Myocyte (in vitro differentiated cells): ENCODE data around the gene STK38L. TPM values are rescaled to one million over a fixed set of nuclear protein-coding genes. Genes with fewer than 3 reads are reported as not detected.

Experiments
- DNase-seq: peaks from one replicate; pipeline ENCODE4 v3.0.0-alpha.2; 2012; ENCODE audit warnings: low read depth
- total RNA-seq: library from RNA; depleted of rRNA; stranded (reverse); fragments of >200 nt; gene quantifications from 2 replicates; pipeline ENCODE4 v1.2.3, GENCODE V29; 2014

Gene STK38L
- total RNA-seq, 1 donor from 2014 or later: 32.8 TPM

GRCh38 chr12:27344760-27345159 is 100.7 kb downstream of the STK38L start:
- peak; percentile 19 for DNase-seq

- DNase-seq: no peak
These were observed 101.3 kb downstream of the STK38L start for GRCh38 chr12:27345376-27345775.

GRCh38 chr12:27347779-27348178 is 103.7 kb downstream of the STK38L start:
- no peak for DNase-seq

- DNase-seq: no peak
These were observed 107.4 kb downstream of the STK38L start for GRCh38 chr12:27351476-27351875.

GRCh38 chr12:27355486-27355885 is 111.4 kb downstream of the STK38L start:
- DNase-seq: peak; percentile 14

GRCh38 chr12:27355979-27356378 is 111.9 kb downstream of the STK38L start:
- DNase-seq: no peak

GRCh38 chr12:27359578-27360340 is 115.7 kb downstream of the STK38L start:
- DNase-seq: no peak

- DNase-seq: no peak
These were observed 117.3 kb downstream of the STK38L start for GRCh38 chr12:27361372-27361771.

GRCh38 chr12:27366621-27367020 is 122.5 kb downstream of the STK38L start:
- no peak for DNase-seq

GRCh38 chr12:27367078-27367477 is 123.0 kb downstream of the STK38L start:
- peak; percentile 30 for DNase-seq

Other genes starting within 250 kb of the STK38L start
- 56.4 and 78.7 TPM in 2 replicates for gene TM7SF3, start 229.9 kb upstream of the STK38L start, total RNA-seq
- gene MED21, start 221.7 kb upstream of the STK38L start, total RNA-seq: 60.9 and 73.5 TPM in 2 replicates
- not detected in 2 replicates for gene C12orf71, start 161.7 kb upstream of the STK38L start, total RNA-seq
- gene BMAL2, start 88.5 kb downstream of the STK38L start, total RNA-seq: 2.4 and 2.6 TPM in 2 replicates
- not detected in 2 replicates for gene SMCO2, start 202.4 kb downstream of the STK38L start, total RNA-seq